Uterus (tissue), 2 donors: ENCODE data around the gene MDFIC.

ENCODE experiments used
- CTCF ChIP-seq, 4 experiments: fragments of 200-600 bp in 2 of 4; fragments of 450-650 bp in 2 of 4; sonication (generic) in 2 of 4; IDR thresholded peaks; one replicate each; pipeline ENCODE4 v1.5.1; 2016 to 2019; ENCODE audit warnings: antibody characterized with exemption in 4 of 4, mild to moderate bottlenecking in 2 of 4, moderate library complexity in 1 of 4
- POLR2A ChIP-seq, 2 donors: fragments of 450-650 bp; IDR thresholded peaks; one replicate each; pipeline ENCODE4 v1.6.1; 2016; ENCODE audit warnings: antibody characterized with exemption in 2 of 2, mild to moderate bottlenecking in 1 of 2, moderate library complexity in 1 of 2

- TF ChIP-seq CTCF (IDR thresholded peaks at IDR 0.05): no peak
- TF ChIP-seq POLR2A (IDR thresholded peaks at IDR 0.05): no peak
Observed at GRCh38 chr7:114952296-114952695, 30.4 kb downstream of the MDFIC start.
